ENCODE measurements around the gene INHBE.
"Not testable (repeated sequence)": the region's sequence is repeated elsewhere in the genome, so short reads cannot be mapped to it uniquely, and the experiment has no call there.

INHBE gene, protein sequence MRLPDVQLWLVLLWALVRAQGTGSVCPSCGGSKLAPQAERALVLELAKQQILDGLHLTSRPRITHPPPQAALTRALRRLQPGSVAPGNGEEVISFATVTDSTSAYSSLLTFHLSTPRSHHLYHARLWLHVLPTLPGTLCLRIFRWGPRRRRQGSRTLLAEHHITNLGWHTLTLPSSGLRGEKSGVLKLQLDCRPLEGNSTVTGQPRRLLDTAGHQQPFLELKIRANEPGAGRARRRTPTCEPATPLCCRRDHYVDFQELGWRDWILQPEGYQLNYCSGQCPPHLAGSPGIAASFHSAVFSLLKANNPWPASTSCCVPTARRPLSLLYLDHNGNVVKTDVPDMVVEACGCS

GRCh38 chr12:57454566-57455373, at the start of gene INHBE:
Gene INHBE (plus strand): TSS chr12:57455307. CDS start chr12:57455537, 230 bp downstream.
- DNase-seq (ENCODE audit: low read depth in 2 of 2): no peak

DNA sequence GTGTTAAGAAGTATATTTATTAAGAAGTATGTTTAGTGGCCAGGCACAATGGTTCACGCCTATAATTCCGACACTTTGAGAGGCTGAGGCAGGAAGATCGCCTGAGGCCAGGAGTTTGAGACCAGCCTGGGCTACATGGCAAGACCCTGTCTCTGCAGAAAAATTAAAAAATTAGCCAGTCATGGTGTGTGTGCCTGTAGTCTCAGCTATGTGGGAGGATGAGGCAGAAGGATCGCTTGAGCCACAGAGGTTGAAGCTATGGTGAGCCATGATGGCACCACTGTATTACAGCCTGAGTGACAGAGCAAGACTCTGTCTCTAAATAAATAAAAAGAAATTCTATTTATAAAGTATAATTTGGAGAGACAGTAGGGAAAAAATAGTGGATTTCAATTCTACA, 44.6 kb upstream of the INHBE start:
- no peak for DNase-seq (ENCODE audit: low read depth in 2 of 2)

- not testable (repeated sequence) for DNase-seq (ENCODE audit: low read depth in 2 of 2)
Observed at GRCh38 chr12:57414160-57414559, 40.9 kb upstream of the INHBE start.

DNA sequence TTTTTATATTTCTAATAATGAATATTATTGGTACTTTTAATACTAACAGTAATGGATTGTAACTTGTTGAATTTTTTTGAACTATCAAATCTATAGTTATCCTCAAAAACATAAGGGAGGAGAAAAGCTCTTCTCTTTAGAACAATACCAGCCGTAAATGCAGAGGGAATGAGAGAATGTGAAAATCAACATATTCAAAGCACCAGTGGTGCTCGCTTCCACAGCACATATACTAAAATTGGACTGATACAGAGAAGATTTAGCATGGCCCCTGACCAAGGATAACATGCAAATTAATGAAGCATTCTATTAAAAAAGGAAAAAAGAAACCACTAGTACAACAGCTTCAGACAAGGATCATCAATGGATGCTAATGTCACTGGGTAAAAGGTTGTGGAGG, 40.0 kb upstream of the INHBE start:
- DNase-seq (ENCODE audit: low read depth in 2 of 2): no peak

DNA sequence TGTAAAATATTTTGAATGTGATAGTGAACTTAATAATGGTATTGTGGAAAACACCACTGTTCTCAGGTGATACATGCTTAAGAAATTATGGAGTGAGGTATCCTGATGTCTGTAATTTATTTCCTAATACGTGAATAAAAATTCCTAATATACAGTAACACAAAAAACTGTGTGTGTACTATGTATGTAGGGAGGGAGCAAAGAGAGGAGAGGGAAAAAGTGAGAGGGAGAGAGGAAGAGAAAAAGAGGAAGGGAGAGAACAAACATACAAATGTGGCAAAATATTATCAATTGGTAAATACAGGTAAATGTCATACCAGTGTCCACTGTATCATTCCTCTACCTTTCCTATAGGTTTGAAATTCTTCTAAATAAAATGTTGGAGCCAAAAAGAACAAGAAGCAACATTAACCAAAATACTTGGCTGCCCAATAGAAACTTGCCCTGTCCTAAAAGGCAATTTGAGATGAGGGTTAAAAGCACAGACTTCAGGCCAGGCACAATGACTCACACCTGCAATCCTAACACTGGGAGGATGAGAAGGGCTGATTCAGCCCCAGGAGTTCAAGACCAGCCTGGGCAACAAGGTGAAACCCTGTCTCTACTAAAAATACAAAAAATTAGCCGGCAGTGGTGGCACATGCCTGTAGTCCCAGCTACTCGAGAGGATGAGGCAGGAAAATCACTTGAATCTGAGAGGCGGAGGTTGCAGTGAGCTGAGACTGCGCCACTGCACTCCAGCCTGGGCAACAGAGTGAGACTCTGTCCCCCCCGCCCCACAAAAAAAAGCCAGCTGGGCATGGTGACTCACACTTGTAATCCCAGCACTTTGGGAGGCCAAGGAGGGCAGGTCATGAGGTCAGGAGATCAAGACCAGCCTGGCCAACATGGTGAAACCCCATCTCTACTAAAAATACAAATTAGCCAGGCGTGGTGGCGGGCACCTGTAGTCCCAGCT, 38.8 kb upstream of the INHBE start:
- DNase-seq (ENCODE audit: low read depth in 2 of 2): no peak

DNA sequence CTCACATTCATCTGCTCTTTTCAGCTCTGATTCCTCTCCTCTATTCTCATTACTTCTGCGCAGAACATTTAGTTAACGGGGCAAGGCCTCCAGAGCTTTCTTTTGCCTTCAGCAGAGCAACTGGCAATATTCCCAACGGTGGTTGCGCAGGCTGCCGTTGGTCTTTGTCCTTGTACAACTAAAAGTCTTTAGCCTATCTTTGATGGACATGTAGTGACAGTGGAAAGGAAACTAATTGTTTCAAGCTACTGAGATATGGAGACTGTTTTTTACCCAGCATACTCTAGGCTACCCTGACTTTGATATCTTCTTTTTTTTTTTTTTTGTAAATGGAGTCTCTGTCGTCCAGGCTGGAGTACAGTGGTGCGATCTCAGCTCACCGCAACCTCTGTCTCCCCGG, 36.9 kb upstream of the INHBE start:
- no peak for DNase-seq (ENCODE audit: low read depth in 2 of 2)

GRCh38 chr12:57419495-57419894, 35.6 kb upstream of the INHBE start:
- no peak for DNase-seq (ENCODE audit: low read depth in 2 of 2)

DNA sequence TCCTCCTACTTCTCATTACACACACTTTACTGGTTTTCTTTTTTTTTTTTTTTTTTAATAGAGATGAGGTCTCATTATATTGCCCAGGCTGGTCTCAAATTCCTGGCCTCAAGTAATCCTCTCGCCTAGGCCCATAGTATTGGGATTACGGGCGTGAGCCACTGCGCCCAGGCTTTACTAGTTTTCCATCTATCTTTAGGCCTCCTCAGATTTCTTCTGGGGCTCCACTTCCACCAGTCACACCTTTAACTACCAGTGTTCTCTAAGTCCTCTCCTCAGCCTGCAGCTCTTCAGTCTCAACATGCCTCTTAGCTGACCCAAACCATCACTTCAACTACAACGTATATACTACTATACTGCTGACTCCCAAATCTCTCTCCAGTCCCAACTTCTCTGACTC, 34.6 kb upstream of the INHBE start:
- no peak for DNase-seq (ENCODE audit: low read depth in 2 of 2)

DNA sequence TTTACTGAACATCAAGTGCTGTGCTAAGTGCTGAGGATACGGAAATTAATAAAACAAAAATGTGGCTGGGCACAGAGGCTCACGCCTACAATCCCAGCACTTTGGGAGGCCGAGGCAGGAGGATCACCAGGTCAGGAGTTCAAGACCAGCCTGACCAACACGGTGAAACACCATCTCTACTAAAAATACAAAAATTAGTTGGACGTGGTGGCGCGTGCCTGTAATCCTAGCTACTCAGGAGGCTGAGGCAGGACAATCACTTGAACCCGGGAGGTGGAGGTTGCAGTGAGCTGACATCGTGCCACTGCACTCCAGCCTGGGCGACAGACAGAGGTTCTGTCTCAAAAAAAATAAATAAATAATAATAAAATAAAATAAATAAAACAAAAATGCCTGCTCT, 28.2 kb upstream of the INHBE start:
- not testable (repeated sequence) for DNase-seq (ENCODE audit: low read depth in 2 of 2)

DNA sequence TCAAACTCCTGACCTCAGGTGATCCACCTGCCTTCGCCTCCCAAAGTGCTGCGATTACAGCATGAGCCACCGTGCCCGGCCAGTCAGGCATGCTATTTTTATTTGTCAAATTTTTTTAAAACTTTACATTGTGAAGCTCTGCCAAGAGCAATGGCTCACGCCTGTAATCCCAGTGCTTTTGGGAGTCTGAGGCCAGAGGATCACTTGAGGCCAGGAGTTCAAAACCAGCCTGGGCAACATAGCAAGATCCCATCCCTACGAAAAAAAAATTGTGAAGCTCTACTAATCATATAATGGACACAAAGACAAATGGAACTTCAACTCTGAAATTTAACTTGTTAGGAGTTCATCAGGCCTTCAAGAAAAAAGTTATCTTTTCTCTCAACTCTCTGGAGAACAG, 26.1 kb upstream of the INHBE start:
- no peak for DNase-seq (ENCODE audit: low read depth in 2 of 2)

DNA sequence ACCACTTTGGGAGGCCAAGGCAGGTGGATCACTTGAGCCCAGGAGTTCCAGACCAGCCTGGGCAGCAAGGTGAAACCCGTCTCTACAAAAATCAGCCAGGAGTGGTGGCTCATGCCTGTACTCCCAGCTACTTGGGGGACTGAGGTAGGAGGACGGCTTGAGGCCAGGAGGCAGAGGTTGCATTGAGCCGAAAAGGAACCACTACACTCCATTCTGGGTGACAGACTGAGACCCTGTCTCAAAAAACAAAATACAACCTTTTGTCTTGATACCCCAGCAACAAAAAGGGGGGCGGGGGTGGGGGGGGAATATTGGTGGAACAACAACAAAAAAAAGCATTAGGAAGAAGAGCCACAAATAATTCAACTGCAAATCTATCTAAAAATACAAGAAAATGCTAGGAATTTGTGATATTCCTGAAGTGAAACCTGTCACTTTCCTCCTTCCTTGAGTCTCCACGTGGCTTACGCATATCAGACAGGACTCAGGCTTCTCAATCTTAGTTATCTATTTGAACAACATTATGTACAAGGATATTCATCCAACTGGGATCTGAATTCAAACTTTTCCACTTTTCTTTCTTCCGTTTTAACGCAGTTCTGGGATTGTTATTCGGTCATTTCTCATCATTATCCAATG, 25.5 kb upstream of the INHBE start:
- DNase-seq (ENCODE audit: low read depth in 2 of 2): no peak

GRCh38 chr12:57430112-57430930, 24.8 kb upstream of the INHBE start:
- no peak for DNase-seq (ENCODE audit: low read depth in 2 of 2)

DNA sequence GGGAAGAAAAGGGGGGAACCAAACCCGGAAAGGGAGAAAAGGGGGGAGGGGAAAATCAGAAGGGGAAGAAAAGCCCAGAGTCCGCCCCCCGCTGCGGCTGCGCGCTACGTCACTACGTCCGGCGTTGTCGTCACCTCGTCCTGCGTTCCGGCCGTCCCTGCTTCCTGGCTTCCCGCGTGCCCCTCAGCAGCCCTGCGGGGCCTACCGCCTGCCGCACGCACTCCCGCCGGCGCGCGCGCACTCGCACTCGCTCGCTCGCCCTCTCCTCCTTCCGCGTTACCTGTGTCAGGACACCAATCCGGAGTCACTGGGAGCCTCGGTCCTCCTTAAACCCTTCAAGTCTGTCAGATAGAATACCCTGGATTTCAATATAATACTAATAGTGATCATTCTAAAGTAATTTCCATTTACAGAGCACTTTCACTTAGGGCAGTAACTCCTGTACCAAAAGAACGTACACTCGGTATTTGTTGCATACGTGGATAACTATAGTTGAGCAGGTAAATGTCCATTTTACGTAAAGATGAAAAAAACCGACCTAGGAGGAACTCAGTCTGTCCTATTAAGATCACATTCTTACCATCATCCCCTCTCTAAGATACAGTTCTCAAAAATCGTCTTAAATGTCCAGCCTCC, 24.1 kb upstream of the INHBE start, which contains the start of gene R3HDM2:
R3HDM2 (minus strand) TSS at position 113 of the 636 bp plus-strand sequence. CDS start 120,615 bp downstream, outside the sequence.
- DNase-seq (ENCODE audit: low read depth in 2 of 2): peak; percentile 91

GRCh38 chr12:57431654-57432188, 23.4 kb upstream of the INHBE start:
- no peak for DNase-seq (ENCODE audit: low read depth in 2 of 2)

DNA sequence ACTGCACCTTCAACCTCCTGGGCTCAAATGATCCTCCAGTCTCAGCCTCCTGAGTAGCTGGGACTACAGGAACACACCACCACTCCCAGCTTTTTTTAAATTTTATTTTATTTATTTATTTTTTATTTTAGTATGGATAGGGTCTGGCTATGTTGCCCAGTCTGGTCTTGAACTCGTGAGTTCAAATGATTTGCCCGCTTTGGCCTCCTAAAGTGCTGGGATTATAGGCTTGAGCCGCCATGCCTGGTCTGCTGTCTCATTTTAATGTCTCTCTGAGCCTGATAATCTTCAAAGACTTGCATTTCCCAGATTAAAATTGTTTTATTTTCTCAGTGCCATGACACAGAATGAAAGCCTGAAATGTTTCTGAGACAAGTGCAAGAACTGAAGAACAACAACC, 21.7 kb upstream of the INHBE start:
- DNase-seq (ENCODE audit: low read depth in 2 of 2): no peak

DNA sequence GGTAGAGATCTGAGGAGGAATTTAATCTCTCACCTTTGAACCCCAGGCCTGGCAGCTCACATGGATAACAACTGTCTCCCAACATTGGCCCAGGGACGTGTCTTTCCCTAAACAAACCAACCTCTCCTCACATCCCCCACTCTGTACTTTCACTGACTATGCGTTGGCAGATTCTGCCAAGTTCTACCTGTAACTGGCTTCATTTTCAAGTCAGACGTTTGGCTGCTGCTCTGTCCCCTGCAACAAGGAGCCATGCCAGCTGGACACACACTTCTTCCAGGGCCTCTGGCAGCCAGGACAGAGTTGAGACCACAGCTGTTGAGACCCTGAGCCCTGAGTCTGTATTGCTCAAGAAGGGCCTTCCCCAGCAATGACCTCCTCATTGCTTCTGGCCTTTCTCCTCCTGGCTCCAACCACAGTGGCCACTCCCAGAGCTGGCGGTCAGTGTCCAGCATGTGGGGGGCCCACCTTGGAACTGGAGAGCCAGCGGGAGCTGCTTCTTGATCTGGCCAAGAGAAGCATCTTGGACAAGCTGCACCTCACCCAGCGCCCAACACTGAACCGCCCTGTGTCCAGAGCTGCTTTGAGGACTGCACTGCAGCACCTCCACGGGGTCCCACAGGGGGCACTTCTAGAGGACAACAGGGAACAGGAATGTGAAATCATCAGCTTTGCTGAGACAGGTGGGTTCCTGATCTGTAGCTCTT, 20.4 kb upstream of the INHBE start, which contains the start of gene INHBC:
INHBC (plus strand) TSS at position 268 of the 707 bp plus-strand sequence; CDS start at position 371, 103 bp downstream.
- no peak for DNase-seq (ENCODE audit: low read depth in 2 of 2)

DNA sequence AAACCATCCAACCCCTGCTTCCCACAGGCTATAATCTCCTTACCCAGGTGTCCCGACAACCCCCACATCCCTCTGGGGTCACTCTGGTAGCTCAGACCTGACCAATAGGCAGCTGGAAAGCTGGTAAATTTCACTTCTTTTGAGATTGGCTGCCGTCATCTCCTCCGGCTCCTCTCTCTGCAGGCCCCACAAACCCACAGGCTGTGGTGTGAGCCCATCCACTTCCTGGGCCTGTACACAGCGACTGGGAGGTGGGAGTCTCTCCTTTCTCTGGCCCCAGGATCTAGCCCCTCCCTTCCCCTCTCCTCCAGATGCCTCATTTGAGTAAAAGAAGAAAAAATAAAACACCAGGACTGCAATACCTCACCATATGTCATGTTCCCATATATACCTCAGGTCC, 19.8 kb upstream of the INHBE start:
- DNase-seq (ENCODE audit: low read depth in 2 of 2): no peak

- DNase-seq (ENCODE audit: low read depth in 2 of 2): no peak
Observed at GRCh38 chr12:57438400-57438799, 16.7 kb upstream of the INHBE start.

GRCh38 chr12:57439762-57440266, 15.3 kb upstream of the INHBE start:
- DNase-seq (ENCODE audit: low read depth in 2 of 2): no peak

Measured in stimulated activated CD8-positive, alpha-beta memory T cell treated with anti-CD3 and anti-CD28 coated beads, Interleukin-2, amount 100 ng/mL, for 1 hour (primary cell).